ENCODE data around the gene PACRG.

DNA sequence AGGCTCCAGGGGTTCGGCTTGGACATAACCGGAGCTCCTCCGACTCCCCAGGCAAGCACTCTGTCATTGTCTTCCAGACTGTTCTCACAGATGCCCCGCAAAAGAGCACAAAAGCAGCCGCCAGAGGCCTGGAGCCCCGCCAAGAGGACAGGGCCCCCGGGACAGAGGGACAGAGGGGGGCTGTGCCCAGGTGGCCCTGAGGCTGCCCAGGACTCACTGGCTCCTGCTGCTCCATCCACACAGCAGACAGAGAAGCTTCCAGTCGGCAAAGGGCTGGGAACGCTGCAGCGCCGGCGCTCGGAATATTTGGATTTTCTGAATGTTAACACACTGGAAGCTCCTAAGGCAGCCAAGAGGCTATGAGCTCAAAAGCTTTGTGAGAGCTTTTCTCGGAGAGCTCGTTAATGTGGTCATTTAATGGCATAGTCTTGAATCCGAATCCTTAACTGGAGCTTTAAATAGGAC is 618.8 kb downstream of the PACRG start:
- no peak for TF ChIP-seq EZH2 (IDR thresholded peaks at IDR 0.05; ENCODE audit: insufficient read depth, poor library complexity, severe bottlenecking)
- no peak for TF ChIP-seq EZH2phosphoT487 (IDR thresholded peaks at IDR 0.05; ENCODE audit: insufficient read depth, low read depth)
